Panc1 (cell line): ENCODE results near the gene YAP1. TPM values are rescaled to one million over a fixed set of nuclear protein-coding genes. Genes with fewer than 3 reads are reported as not detected.

Source experiments
- ATAC-seq: fragments of 200-7000 bp; cut with Tn5 transposase; 2 replicates; pipeline ENCODE4 v1.9.1; 2020; ENCODE audit warnings: mild to moderate bottlenecking, moderate library complexity
- BruUV-seq: library from RNA; stranded (reverse); fragments of 400-500 nt; replicated peaks from 2 replicates; lab custom pipeline; 2021; lab: Mats Ljungman, UMichigan
- CTCF ChIA-PET: fragments of 300-600 bp; sonication (Branson Sonifier 250); formaldehyde crosslinking; loops from one replicate; lab custom pipeline; 2022; ENCODE audit warnings: antibody characterized with exemption; lab: Charles Lee
- POLR2A ChIA-PET: fragments of 300-600 bp; sonication (Branson Sonifier 250); formaldehyde crosslinking; loops from one replicate; lab custom pipeline; 2022; ENCODE audit warnings: antibody characterized with exemption; lab: Charles Lee
- DNase-seq: peaks from one replicate; pipeline ENCODE4 v3.0.0-alpha.2; 2010; ENCODE audit warnings: low read depth, low spot score
- H3K27ac ChIP-seq: 2 replicates; pipeline ENCODE4 v1.5.1; 2011; ENCODE audit warnings: mild to moderate bottlenecking, low read length, inconsistent platforms
- H3K27me3 ChIP-seq: fragments of 200-500 bp; sonication (Bioruptor generic); 2 replicates; pipeline ENCODE4 v1.6.0; 2014; ENCODE audit warnings: low read length, inconsistent platforms; ENCODE audit not compliant: control insufficient read depth, insufficient read depth
- H3K36me3 ChIP-seq: fragments of 200-500 bp; sonication (Bioruptor generic); 2 replicates; pipeline ENCODE4 v1.5.1; 2014; ENCODE audit warnings: inconsistent platforms, mild to moderate bottlenecking, low read length, moderate library complexity; ENCODE audit not compliant: control insufficient read depth, insufficient read depth
- H3K4me1 ChIP-seq: 2 replicates; pipeline ENCODE4 v1.5.1; 2011; ENCODE audit warnings: inconsistent platforms, mild to moderate bottlenecking, low read length, moderate library complexity; ENCODE audit not compliant: control insufficient read depth, insufficient read depth
- H3K4me3 ChIP-seq, 2 experiments: 2 replicates each; pipeline ENCODE4 v1.5.1; 2011 to 2012; ENCODE audit warnings: low read depth in 2 of 2, low read length in 2 of 2, mild to moderate bottlenecking in 2 of 2, inconsistent platforms in 1 of 2, moderate library complexity in 1 of 2
- H3K9me3 ChIP-seq: fragments of 200-500 bp; sonication (Bioruptor generic); 2 replicates; pipeline ENCODE4 v1.5.1; 2014; ENCODE audit warnings: low read depth, mild to moderate bottlenecking, inconsistent platforms, low read length, moderate library complexity; ENCODE audit not compliant: control insufficient read depth, insufficient read depth
- POLR2AphosphoS5 ChIP-seq: IDR thresholded peaks from 2 replicates; pipeline ENCODE4 v1.6.1; 2012; ENCODE audit warnings: mild to moderate bottlenecking, low read depth, low read length, moderate library complexity
- SIN3A ChIP-seq: IDR thresholded peaks from 2 replicates; pipeline ENCODE4 v1.6.1; 2012; ENCODE audit warnings: low read depth, mild to moderate bottlenecking, low read length, moderate library complexity, borderline replicate concordance; ENCODE audit not compliant: insufficient read depth
- TCF7L2 ChIP-seq: IDR thresholded peaks from 2 replicates; pipeline ENCODE4 v1.6.1; 2011; ENCODE audit warnings: mild to moderate bottlenecking, low read depth, low read length, inconsistent platforms
- in situ Hi-C: cut with HindIII; loops from 2 replicates; pipeline ENCODE4 v1.10.0; 2016; ENCODE audit warnings: low sequenced_read_pairs, low pct_unique_long_range_greater_than_20kb
- intact Hi-C: fragments of 100-400 bp; cut with micrococcal nuclease; formaldehyde crosslinking; loops from one replicate; pipeline ENCODE4 v1.10.0; 2022; ENCODE audit not compliant: unreplicated experiment
- total RNA-seq: library from RNA; stranded (reverse); gene quantifications from one replicate; pipeline ENCODE4 v1.2.1, GENCODE V29; 2021; ENCODE audit not compliant: unreplicated experiment
- TF ChIP-seq, protein P1 (sequence below), 2 experiments: IDR thresholded peaks; 2 replicates each; pipeline ENCODE4 v1.6.1; 2011 to 2012; ENCODE audit warnings: low read depth in 2 of 2, control low read depth in 1 of 2, low read length in 1 of 2, mild to moderate bottlenecking in 1 of 2, moderate library complexity in 1 of 2; ENCODE audit not compliant: insufficient read depth in 1 of 2
- TF ChIP-seq, protein P2 (sequence below): fragments of 450-650 bp; IDR thresholded peaks from 2 replicates; pipeline ENCODE4 v1.5.1; 2017; ENCODE audit warnings: mild to moderate bottlenecking

Gene YAP1
- total RNA-seq, 1 experiment from 2014 or later = 158 TPM

DNA sequence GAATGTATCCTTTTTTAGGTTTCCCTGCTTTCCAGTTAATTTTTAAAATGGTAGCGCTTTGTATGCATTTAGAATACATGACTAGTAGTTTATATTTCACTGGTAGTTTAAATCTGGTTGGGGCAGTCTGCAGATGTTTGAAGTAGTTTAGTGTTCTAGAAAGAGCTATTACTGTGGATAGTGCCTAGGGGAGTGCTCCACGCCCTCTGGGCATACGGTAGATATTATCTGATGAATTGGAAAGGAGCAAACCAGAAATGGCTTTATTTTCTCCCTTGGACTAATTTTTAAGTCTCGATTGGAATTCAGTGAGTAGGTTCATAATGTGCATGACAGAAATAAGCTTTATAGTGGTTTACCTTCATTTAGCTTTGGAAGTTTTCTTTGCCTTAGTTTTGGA lies 120.7 kb downstream of the YAP1 start:
- in situ Hi-C loops (no loop called here), intact Hi-C loops (no loop called here)
- CTCF ChIA-PET = no interaction called here
- H3K9me3 ChIP-seq = no peaks in the 10 kb centered on the region
- DNase-seq (no peak), ATAC-seq (no peak)
- H3K4me1 ChIP-seq = peaks cover 29% of the 10 kb centered on the region
- no peak overlapping the region; the same call in 1 of the 2 replicates for H3K27ac ChIP-seq
- POLR2A ChIA-PET = no interaction called here
- H3K27me3 ChIP-seq = no peaks in the 10 kb centered on the region
- H3K36me3 ChIP-seq = peaks cover 9% of the 10 kb centered on the region
- BruUV-seq = no TSS peak
- no peak overlapping the region for H3K4me3 ChIP-seq
- TF ChIP-seq, protein P1, sequence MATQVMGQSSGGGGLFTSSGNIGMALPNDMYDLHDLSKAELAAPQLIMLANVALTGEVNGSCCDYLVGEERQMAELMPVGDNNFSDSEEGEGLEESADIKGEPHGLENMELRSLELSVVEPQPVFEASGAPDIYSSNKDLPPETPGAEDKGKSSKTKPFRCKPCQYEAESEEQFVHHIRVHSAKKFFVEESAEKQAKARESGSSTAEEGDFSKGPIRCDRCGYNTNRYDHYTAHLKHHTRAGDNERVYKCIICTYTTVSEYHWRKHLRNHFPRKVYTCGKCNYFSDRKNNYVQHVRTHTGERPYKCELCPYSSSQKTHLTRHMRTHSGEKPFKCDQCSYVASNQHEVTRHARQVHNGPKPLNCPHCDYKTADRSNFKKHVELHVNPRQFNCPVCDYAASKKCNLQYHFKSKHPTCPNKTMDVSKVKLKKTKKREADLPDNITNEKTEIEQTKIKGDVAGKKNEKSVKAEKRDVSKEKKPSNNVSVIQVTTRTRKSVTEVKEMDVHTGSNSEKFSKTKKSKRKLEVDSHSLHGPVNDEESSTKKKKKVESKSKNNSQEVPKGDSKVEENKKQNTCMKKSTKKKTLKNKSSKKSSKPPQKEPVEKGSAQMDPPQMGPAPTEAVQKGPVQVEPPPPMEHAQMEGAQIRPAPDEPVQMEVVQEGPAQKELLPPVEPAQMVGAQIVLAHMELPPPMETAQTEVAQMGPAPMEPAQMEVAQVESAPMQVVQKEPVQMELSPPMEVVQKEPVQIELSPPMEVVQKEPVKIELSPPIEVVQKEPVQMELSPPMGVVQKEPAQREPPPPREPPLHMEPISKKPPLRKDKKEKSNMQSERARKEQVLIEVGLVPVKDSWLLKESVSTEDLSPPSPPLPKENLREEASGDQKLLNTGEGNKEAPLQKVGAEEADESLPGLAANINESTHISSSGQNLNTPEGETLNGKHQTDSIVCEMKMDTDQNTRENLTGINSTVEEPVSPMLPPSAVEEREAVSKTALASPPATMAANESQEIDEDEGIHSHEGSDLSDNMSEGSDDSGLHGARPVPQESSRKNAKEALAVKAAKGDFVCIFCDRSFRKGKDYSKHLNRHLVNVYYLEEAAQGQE (IDR thresholded peaks at IDR 0.05; ENCODE audit: insufficient read depth in 1 of 2, low read depth in 2 of 2, low read length in 1 of 2) = no peak
- TF ChIP-seq SIN3A (no peak), POLR2AphosphoS5 (no peak), TCF7L2 (no peak)
- TF ChIP-seq, protein P2, sequence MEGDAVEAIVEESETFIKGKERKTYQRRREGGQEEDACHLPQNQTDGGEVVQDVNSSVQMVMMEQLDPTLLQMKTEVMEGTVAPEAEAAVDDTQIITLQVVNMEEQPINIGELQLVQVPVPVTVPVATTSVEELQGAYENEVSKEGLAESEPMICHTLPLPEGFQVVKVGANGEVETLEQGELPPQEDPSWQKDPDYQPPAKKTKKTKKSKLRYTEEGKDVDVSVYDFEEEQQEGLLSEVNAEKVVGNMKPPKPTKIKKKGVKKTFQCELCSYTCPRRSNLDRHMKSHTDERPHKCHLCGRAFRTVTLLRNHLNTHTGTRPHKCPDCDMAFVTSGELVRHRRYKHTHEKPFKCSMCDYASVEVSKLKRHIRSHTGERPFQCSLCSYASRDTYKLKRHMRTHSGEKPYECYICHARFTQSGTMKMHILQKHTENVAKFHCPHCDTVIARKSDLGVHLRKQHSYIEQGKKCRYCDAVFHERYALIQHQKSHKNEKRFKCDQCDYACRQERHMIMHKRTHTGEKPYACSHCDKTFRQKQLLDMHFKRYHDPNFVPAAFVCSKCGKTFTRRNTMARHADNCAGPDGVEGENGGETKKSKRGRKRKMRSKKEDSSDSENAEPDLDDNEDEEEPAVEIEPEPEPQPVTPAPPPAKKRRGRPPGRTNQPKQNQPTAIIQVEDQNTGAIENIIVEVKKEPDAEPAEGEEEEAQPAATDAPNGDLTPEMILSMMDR = no peak

DNA sequence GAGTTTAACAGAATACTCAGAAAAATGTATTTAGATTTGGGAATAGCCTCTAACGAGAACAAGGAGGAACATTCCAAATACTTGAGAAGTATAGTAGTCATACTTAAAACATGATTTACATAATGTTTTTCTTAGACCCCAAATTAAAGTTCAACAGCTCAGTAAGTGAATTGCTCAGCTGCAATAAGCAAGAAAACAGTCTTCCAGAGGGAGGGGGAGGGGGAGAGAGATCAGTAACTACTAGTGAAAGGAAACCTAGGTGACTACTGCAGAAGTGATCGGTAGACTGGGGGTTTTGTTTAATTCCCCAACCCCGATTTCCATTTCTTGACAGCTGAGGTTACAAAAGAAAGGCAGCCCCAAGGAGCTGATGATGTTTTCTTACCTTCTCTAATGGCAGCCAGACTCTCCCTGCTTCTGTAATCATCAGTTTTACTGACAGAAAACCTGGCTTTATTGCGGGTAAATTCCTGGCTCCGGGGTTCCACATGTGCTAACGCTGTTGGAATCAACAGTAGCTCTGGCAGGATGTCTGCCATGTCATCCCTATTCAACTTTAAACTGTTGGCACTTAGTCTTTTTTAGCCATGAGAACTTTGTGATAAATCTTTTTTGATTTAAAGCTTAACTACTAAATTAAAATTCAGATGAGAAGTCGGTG lies 124.7 kb downstream of the YAP1 start:
- H3K4me1 ChIP-seq = peaks cover 3% of the 10 kb centered on the region
- intact Hi-C loops = no loop called here
- POLR2A ChIA-PET = no interaction called here

More for the DNA sequence above, 124.7 kb downstream of the YAP1 start:
- TF ChIP-seq, protein P2 = no peak
- TF ChIP-seq SIN3A (no peak), TCF7L2 (no peak), POLR2AphosphoS5 (no peak)
- TF ChIP-seq, protein P1 (IDR thresholded peaks at IDR 0.05; ENCODE audit: insufficient read depth in 1 of 2, low read depth in 2 of 2, low read length in 1 of 2) = no peak
- BruUV-seq = no TSS peak
- peaks cover 5% of the 10 kb centered on the region; the same call in 1 of the 2 replicates for H3K36me3 ChIP-seq
- DNase-seq (no peak), ATAC-seq (no peak)
- in situ Hi-C loops = no loop called here
- H3K4me3 ChIP-seq = no peak overlapping the region
- no peaks in the 10 kb centered on the region for H3K9me3 ChIP-seq
- CTCF ChIA-PET = no interaction called here
- H3K27me3 ChIP-seq = no peaks in the 10 kb centered on the region
- no peak overlapping the region for H3K27ac ChIP-seq
